CMK (cell line): ENCODE data around the gene LHFPL5.

Experiments used
- DNase-seq: peaks from one replicate; pipeline ENCODE4 v3.0.0-alpha.2; 2010; ENCODE audit warnings: low read depth

The LHFPL5 gene

DNA sequence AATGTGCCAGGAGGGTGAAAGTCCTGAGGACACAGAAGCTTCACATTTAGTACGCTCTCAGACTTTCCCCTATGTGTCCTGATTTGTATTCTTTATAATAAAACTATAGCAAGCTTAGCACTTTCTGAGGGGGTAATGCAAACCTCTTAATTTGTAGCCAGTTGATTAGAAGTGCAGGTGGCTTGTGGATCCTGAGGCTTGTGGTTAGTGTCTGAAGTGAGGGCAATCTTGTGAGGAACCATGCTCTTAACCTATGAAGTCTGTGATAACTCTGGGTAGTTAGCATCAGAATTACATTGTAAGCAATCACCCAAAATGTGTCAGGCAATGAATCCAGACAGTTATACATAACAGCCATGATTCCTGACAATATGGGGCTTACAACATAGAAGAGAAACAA, 51.1 kb downstream of the LHFPL5 start:
- no peak for DNase-seq

GRCh38 chr6:35857853-35858252, 52.7 kb downstream of the LHFPL5 start:
- DNase-seq, result no peak

DNA sequence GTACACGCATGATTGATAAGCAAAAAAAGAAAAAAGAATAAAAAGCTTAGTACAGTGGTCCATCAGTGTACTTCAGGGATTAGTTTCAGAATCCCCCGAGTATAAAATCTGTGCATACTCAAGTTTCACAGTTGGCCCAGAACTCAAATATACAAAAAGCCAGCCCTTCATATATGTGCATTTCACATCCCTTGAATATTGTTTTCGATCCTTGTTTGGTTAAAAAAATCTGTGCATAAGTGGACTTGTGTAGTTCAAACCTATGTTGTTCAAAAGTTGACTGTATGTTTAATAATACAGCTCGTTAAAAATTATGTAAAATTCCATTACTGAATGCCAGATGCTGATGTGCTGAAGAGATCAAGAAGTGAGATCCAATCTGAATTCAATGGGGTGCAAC, 54.2 kb downstream of the LHFPL5 start:
- no peak for DNase-seq
